Keratinocyte (primary cell): ENCODE data around the gene DVL2. TPM values are rescaled to one million over a fixed set of nuclear protein-coding genes. Genes with fewer than 3 reads are reported as not detected.

Experiments
- DNase-seq: peaks from one replicate; pipeline ENCODE4 v3.0.0-alpha.2; 2011; ENCODE audit warnings: low read depth, missing footprints, low spot score
- FAIRE-seq: peaks from 2 replicates; lab custom pipeline; 2011; peaks lifted over from hg19 to GRCh38; lab: Jason Lieb, UNC
- H2AFZ ChIP-seq: 2 replicates; pipeline ENCODE4 v1.6.0; 2012; ENCODE audit warnings: low read length, control low read depth, inconsistent platforms; ENCODE audit not compliant: control insufficient read depth
- H3K27ac ChIP-seq: 2 replicates; pipeline ENCODE4 v1.5.1; 2011; ENCODE audit warnings: low read length; ENCODE audit not compliant: control insufficient read depth, insufficient read depth
- H3K27me3 ChIP-seq: 3 replicates; pipeline ENCODE4 v1.6.0; 2011; ENCODE audit warnings: low read length; ENCODE audit not compliant: control insufficient read depth, insufficient read depth; ENCODE audit errors: extremely low read depth
- H3K36me3 ChIP-seq, 2 experiments: 2 replicates in 1 of 2; 3 replicates in 1 of 2; pipeline ENCODE4 v1.5.1; 2011; ENCODE audit warnings: low read length in 2 of 2, mild to moderate bottlenecking in 1 of 2; ENCODE audit not compliant: control insufficient read depth in 2 of 2, insufficient read depth in 2 of 2; ENCODE audit errors: extremely low read depth in 1 of 2
- H3K4me1 ChIP-seq: 3 replicates; pipeline ENCODE4 v1.5.1; 2011; ENCODE audit warnings: low read length; ENCODE audit not compliant: control insufficient read depth, insufficient read depth; ENCODE audit errors: extremely low read depth
- H3K4me2 ChIP-seq: 3 replicates; pipeline ENCODE4 v1.6.0; 2011; ENCODE audit warnings: low read depth, low read length; ENCODE audit not compliant: control insufficient read depth, insufficient read depth; ENCODE audit errors: extremely low read depth
- H3K4me3 ChIP-seq, 3 experiments: fragments of 200-600 bp in 1 of 3; sonication (generic) in 1 of 3; 2 replicates in 2 of 3; 3 replicates in 1 of 3; pipeline ENCODE4 v1.5.1; 2011 to 2016; ENCODE audit warnings: low read length in 3 of 3, mild to moderate bottlenecking in 3 of 3, control low read depth in 2 of 3, inconsistent platforms in 1 of 3, low read depth in 1 of 3, mixed read lengths in 1 of 3, mixed run types in 1 of 3, moderate library complexity in 1 of 3; ENCODE audit not compliant: control insufficient read depth in 2 of 3, insufficient read depth in 2 of 3; ENCODE audit errors: extremely low read depth in 1 of 3
- H3K79me2 ChIP-seq: 2 replicates; pipeline ENCODE4 v1.6.0; 2012; ENCODE audit warnings: low read length; ENCODE audit not compliant: control insufficient read depth, insufficient read depth
- H3K9ac ChIP-seq: 3 replicates; pipeline ENCODE4 v1.6.0; 2011; ENCODE audit warnings: low read length; ENCODE audit not compliant: control insufficient read depth, insufficient read depth; ENCODE audit errors: extremely low read depth
- H3K9me1 ChIP-seq: 3 replicates; pipeline ENCODE4 v1.6.0; 2011; ENCODE audit warnings: low read length; ENCODE audit not compliant: control insufficient read depth, insufficient read depth; ENCODE audit errors: extremely low read depth
- H3K9me3 ChIP-seq: 2 replicates; pipeline ENCODE4 v1.5.1; 2012; ENCODE audit warnings: low read depth, low read length; ENCODE audit not compliant: control insufficient read depth
- H4K20me1 ChIP-seq: 3 replicates; pipeline ENCODE4 v1.6.0; 2011; ENCODE audit warnings: low read length; ENCODE audit not compliant: control insufficient read depth, insufficient read depth; ENCODE audit errors: extremely low read depth
- EZH2 ChIP-seq: IDR thresholded peaks from one replicate; pipeline ENCODE4 v1.6.1; 2012; ENCODE audit warnings: inconsistent platforms, mild to moderate bottlenecking, low read length, moderate library complexity
- dilution Hi-C: fragments of 300-500 bp; cut with MboI; formaldehyde crosslinking; loops from one replicate; pipeline ENCODE4 v1.7.0; 2020; ENCODE audit warnings: low sequenced_read_pairs; ENCODE audit not compliant: extremely low pct_ligation_motif_present
- polyA plus RNA-seq, 5 experiments: library from polyadenylated mRNA; depleted of rRNA in 3 of 5; stranded (reverse) in 3 of 5; stranded (forward) in 1 of 5; unstranded in 1 of 5; fragments of >200 nt; gene quantifications; 1 replicate in 1 of 5; 2 replicates in 3 of 5; 3 replicates in 1 of 5; pipeline versions ENCODE4 v1.2.1 to v1.2.3, GENCODE V29; 2011 to 2012; ENCODE audit warnings: missing spikeins in 2 of 5, low read depth in 1 of 5, low replicate concordance in 1 of 5
- TF ChIP-seq, protein P1 (sequence below), 3 experiments: IDR thresholded peaks in 1 of 3; conservative IDR thresholded peaks in 1 of 3; optimal IDR thresholded peaks in 1 of 3; 2 replicates in 2 of 3; 3 replicates in 1 of 3; pipeline versions ENCODE3 to v1.5.1; 2011; ENCODE audit warnings: low read length in 3 of 3, mild to moderate bottlenecking in 3 of 3, moderate library complexity in 2 of 3, control low read depth in 1 of 3, inconsistent platforms in 1 of 3; ENCODE audit not compliant: insufficient read depth in 2 of 3; ENCODE audit errors: extremely low read depth in 1 of 3

The DVL2 gene
- polyA plus RNA-seq, 1 donor (not counting 4 experiments of a cell fraction or from before 2014, with no cell fraction given): 3.7 TPM

- no peaks in the 10 kb centered on the region for H3K79me2 ChIP-seq
- no peaks in the 10 kb centered on the region for H4K20me1 ChIP-seq
- no peak for DNase-seq
- H2AFZ ChIP-seq: no peak overlapping the region
- H3K4me3 ChIP-seq: no peak overlapping the region
- FAIRE-seq: no peak
- peaks cover 24% of the 10 kb centered on the region for H3K27me3 ChIP-seq
- no peak overlapping the region for H3K4me2 ChIP-seq
- H3K4me1 ChIP-seq: peaks cover 16% of the 10 kb centered on the region
- no peaks in the 10 kb centered on the region for H3K36me3 ChIP-seq
- no peak overlapping the region for H3K9ac ChIP-seq
- no peaks in the 10 kb centered on the region for H3K9me1 ChIP-seq
- dilution Hi-C loops: no loop called here
- no peaks in the 10 kb centered on the region for H3K9me3 ChIP-seq
- no peak overlapping the region for H3K27ac ChIP-seq
- TF ChIP-seq, protein P1, sequence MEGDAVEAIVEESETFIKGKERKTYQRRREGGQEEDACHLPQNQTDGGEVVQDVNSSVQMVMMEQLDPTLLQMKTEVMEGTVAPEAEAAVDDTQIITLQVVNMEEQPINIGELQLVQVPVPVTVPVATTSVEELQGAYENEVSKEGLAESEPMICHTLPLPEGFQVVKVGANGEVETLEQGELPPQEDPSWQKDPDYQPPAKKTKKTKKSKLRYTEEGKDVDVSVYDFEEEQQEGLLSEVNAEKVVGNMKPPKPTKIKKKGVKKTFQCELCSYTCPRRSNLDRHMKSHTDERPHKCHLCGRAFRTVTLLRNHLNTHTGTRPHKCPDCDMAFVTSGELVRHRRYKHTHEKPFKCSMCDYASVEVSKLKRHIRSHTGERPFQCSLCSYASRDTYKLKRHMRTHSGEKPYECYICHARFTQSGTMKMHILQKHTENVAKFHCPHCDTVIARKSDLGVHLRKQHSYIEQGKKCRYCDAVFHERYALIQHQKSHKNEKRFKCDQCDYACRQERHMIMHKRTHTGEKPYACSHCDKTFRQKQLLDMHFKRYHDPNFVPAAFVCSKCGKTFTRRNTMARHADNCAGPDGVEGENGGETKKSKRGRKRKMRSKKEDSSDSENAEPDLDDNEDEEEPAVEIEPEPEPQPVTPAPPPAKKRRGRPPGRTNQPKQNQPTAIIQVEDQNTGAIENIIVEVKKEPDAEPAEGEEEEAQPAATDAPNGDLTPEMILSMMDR (optimal IDR thresholded peaks at IDR 0.05 in 1 of 3, IDR thresholded peaks at IDR 0.05 in 1 of 3, conservative IDR thresholded peaks at IDR 0.05 in 1 of 3; ENCODE audit: extremely low read depth in 1 of 3, insufficient read depth in 2 of 3, low read length in 3 of 3): no peak
- TF ChIP-seq EZH2: no peak
These were observed 45.1 kb upstream of the DVL2 start for GRCh38 chr17:7279448-7279847.

- Histone ChIP-seq H3K36me3 (no peaks in the 10 kb centered on the region), H3K27me3 (no peaks in the 10 kb centered on the region), H3K4me2 (no peak overlapping the region), H3K4me3 (no peak overlapping the region), H3K4me1 (peaks cover 16% of the 10 kb centered on the region), H3K27ac (no peak overlapping the region), H3K9me1 (no peaks in the 10 kb centered on the region), H3K9ac (no peak overlapping the region), H2AFZ (no peak overlapping the region), H3K79me2 (no peaks in the 10 kb centered on the region), H4K20me1 (no peaks in the 10 kb centered on the region), H3K9me3 (no peaks in the 10 kb centered on the region)
- no peak for DNase-seq
- dilution Hi-C loops: no loop called here
- FAIRE-seq: no peak
- no peak for TF ChIP-seq EZH2
- TF ChIP-seq, protein P1 (optimal IDR thresholded peaks at IDR 0.05 in 1 of 3, IDR thresholded peaks at IDR 0.05 in 1 of 3, conservative IDR thresholded peaks at IDR 0.05 in 1 of 3; ENCODE audit: extremely low read depth in 1 of 3, insufficient read depth in 2 of 3, low read length in 3 of 3): no peak
These were observed 32.5 kb upstream of the DVL2 start for GRCh38 chr17:7266784-7267183.
